HG02870 (cell line): ENCODE results near the gene NANOS3.
A peak's percentile ranks its signal among the peaks of the same experiment; 100 is the strongest.

Source experiments
- ATAC-seq: cut with Tn5 transposase; IDR thresholded peaks from one replicate; pipeline ENCODE4 v1.9.1; 2021; ENCODE audit warnings: mild to moderate bottlenecking, moderate library complexity; ENCODE audit not compliant: unreplicated experiment

NANOS3 gene

GRCh38 chr19:13882836-13883235 is 5.9 kb downstream of the NANOS3 start:
- no peak for ATAC-seq

DNA sequence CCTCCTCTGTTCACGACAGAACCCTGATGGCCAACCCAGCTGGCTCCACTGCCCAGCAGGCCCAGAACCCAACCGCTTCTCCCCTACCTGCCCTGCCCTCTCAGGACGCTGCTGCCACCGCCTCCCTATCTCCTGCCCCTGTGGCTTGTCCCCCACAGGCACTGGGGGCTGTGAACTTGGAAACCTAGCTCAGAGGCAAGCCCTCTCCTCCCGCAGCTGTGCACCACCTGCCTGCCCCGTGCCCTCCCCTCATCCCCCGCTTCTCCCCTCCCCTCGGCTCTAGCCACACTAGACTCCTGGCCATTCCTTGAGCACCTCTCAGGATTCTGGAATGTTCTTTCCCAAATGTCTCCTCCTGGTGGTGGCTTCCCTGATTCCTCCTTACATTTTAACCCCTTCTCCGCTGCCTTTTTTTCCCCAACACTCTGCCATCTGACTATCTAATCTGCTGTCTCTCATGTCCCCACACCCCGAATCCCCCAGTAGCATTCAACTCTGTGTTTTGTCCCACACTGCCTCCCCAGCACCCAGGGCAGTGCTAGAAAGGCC is 6.7 kb downstream of the NANOS3 start:
- ATAC-seq, result no peak

DNA sequence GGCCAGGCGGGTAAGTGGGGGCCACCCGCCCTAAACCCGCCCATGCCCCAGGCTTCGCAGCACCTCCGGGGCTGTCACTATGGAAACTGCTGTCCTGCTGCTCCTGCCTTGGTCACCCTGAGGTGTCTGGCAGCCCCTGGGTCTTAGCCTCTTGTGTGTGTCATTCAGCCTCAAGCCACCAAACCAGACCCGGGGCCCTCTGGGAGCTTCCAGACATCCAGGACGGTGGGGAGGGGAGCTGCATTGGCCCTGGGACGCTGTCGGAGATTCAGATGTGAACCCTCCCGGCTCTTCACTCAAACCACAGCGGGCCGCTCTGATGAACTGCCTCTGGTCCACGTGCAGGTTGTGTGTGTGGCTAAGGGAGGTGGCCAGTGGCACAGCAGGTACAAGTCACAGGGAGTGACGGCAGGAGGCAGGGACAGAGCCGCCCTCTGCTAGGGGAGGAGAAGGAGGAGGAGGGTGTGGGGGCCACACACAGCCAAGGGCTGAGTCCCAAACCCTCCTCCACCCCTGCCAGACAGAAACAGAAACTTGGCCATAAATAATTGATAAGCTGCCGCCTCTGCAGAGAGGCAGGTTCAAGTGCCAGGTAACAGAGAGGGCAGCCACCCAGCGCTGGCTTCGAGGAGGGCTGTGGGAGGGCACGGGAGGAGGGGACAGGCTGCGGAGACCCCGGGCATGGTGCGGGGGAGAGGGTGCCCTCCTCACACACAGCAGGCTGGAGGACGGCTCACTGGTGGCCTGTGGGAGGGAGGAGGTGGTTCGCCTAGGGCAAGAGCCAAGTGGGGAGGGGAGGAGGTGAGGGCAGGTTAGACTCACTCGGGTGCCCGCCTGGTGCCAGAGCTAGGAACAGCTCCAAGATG is 8.0 kb downstream of the NANOS3 start:
- ATAC-seq, result no peak

- no peak for ATAC-seq
Measured at GRCh38 chr19:13885826-13886365, 9.0 kb downstream of the NANOS3 start.

DNA sequence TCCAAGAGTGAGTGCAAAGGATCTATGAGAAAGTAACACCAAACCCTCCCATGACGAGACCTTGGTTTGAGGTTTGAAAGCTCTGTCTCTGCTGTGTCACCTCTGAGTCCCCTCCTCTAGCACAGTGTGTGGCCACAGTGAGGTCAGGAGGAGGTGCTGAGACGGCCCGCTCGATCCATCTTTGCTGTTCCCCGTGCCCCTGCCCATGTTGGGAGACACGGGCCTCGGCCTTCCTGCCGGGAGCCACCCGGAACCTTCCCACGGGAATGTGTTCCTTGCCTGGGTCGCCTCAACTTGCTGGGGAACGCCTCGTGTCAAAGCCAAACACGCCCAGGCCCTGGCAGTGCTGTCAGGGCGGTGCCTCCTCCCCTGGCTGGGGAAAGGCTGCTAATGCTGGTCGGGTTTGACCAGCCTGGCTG is 10.1 kb downstream of the NANOS3 start:
- ATAC-seq, result no peak

GRCh38 chr19:13887517-13887916 is 10.6 kb downstream of the NANOS3 start:
- no peak for ATAC-seq

GRCh38 chr19:13888281-13888680 is 11.3 kb downstream of the NANOS3 start:
- ATAC-seq, result no peak

DNA sequence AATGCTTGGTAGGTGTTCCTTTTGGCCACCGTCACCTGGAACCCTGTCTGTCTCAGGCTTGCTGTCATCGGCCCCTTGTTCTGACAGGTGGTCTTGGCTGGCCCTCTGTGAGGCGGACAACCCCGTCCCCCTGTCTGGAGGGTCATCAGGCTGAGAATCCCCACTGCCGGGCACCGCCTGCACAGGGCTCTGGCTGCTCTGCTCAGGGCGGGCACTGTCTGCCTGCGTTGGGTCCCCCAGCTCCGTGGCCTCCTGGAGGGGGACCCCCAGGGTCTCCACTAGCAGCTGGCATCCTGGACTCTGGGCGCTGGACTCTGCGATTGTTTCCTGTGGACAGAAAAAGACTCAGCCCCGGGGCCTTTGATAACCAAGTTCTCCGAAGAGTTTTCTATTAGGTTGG is 13.2 kb downstream of the NANOS3 start:
- ATAC-seq, result no peak

DNA sequence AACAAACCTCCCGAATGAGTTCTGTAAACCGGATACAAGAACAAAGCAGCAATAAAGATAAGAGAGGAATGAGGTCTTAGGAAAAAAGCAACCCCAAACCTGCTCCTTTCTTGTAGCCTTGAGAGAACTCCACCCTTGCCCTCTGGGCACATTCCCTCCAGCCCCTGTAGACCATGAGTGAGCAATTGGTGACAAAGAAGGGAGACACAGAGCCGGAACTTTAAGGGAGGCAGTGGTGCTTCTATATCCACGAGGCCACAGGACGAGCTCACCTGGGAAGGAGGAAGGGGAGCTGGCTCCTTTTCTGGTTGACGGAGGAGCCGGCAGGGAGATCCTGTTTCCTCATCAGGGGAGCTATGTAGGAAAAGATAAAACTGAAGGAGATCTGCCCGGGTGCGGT is 15.9 kb downstream of the NANOS3 start:
- no peak for ATAC-seq

DNA sequence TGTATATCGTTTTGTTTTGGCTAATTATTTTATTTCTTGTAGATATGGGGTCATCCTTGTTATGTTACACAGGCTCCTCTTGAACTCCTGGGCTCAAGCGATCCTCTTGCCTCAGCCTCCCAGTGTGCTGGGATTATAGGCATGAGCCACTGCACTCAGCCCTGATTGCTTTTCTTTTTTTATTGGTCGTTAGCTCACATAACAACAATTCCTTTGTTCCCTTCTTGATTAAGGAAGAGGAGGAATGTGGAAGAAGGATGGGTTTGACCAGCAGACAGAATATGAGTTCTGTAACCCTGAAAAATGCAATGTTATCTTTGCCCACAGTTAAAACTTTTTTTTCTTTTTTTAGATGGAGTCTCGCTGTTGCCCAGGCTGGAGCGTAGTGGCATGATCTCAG is 17.6 kb downstream of the NANOS3 start:
- ATAC-seq, result no peak

DNA sequence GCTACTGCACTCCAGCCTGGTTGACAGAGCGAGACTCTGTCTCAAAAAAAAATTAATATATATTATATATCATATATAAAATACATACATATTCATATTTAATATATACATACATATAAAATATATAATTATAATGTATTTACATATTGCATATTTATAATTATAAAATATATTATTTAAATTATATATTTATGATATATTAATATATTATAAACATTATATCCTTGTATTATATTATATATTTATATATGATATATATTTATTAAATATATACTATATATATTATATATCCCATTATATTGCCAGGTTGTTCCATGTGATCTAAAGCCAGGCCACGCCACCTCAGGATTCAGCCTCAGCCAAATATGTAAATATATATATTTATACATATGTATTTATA is 19.3 kb downstream of the NANOS3 start:
- ATAC-seq, result no peak

DNA sequence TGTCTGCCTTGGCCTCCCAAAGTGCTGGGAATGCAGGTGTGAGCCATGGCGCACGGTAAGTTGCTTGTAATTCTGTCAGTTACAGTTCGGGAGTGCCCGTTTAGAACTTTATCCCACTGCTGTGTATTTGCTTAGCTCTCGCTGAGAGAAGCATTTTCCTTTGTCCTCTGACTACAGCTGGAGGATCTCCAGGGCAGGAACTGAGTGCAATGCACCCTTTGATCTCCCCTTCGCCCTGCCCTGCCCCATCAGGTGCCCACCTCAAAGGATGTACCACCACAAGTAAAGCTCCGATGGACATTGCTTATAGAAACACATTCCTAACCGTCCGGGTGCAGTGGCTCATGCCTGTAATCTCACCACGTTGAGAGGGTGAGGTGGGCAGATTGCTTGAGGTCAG is 22.5 kb downstream of the NANOS3 start:
- ATAC-seq, result no peak

GRCh38 chr19:13899912-13900584 is 23.1 kb downstream of the NANOS3 start:
- no peak for ATAC-seq

DNA sequence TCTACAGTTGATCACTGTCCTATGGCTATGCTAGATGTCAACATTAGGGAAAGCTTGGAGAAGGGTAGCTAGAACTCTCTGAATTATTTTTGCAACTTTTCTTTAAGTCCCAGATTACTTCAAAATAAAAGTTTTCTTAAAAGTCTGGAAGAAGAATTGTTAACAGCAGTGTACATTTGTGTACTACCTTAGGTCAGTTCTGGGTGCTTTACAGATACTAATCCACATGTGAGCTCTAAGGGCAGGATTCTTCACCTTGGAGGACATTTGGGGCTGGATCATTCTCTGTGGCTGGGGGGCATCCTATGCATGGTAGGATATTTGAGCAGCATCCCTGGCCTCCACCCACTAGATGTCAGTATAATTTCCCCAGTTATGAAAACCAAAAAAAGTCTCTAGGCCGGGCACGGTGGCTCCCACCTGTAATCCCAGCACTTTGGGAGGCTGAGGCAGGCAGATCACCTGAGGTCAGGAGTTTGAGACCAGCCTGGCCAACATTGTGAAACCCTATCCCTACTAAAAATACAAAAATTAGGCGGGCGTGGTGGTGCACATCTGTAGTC is 26.1 kb downstream of the NANOS3 start:
- no peak for ATAC-seq

DNA sequence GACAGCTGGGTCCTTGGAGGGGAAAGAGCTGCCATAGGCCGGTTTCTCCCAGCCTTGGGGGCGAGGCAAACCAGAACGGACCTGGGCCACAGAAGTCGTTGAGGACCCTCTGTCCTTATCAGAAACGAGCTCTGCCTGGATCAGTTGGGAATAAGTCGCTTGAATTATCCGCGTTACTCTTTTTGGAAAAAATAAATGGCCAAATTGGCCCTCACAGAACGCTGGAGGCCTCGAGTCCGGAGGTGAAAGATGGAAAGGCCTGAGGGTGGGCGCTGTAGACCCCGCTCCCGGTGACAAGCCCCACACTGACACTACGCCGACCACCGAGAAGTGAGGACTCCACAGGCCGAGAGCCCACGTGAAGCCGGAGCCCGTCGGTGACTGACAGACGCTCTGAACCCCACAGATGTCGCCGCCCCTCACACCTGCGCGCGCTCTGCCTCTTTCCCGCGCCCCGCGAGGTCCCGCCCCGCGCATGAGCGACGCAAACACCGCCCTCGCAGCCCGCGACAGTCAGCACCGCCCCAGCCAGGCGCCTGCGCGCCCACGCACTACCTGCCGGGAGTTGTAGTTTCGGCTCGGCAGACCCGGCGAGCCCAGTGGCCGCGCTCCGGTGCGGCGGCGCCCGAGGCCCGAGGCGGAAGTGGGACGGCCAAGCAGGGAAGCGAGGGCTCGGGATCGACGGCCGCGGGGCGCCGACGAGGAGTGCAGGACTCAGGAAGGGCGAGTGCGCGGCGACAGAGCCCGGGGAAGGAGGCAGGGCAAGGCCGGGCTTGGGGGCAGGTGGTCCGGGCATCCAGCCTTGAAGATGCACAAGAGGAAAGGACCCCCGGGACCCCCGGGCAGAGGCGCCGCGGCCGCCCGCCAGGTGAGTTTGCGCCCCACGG is 28.9 kb downstream of the NANOS3 start, which contains the start of the genes BRME1 and CC2D1A:
Gene BRME1 (minus strand): TSS at position 484 of the 887 bp plus-strand sequence. CDS start 1,225 bp downstream, outside the sequence.
Gene CC2D1A (plus strand): TSS at position 568 of the 887 bp plus-strand sequence. CDS start 241 bp downstream, at position 809.
- peak; percentile 77 for ATAC-seq

GRCh38 chr19:13906521-13906904 is 29.6 kb downstream of the NANOS3 start:
- ATAC-seq, result peak; percentile 11

DNA sequence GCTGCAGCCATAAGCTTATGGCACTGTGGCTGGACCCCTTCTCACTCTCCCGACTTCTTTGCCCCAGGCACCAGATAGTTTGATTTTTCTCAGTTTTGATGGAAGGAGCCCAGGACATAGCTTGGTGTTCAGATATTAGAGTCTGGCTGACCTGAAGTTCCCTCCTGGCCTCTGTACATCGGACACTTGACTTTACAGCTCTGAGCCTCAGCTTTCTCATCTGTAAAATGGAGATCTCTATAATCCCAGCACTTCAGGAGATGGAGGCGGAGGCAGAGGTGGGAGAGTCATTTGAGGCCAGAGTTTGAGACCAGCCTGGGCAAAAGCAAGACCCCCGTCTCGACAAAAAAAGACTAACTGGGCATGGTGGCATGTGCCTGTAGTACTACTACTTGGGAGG is 30.0 kb downstream of the NANOS3 start:
- no peak for ATAC-seq

GRCh38 chr19:13908674-13909073 is 31.7 kb downstream of the NANOS3 start:
- ATAC-seq, result no peak

DNA sequence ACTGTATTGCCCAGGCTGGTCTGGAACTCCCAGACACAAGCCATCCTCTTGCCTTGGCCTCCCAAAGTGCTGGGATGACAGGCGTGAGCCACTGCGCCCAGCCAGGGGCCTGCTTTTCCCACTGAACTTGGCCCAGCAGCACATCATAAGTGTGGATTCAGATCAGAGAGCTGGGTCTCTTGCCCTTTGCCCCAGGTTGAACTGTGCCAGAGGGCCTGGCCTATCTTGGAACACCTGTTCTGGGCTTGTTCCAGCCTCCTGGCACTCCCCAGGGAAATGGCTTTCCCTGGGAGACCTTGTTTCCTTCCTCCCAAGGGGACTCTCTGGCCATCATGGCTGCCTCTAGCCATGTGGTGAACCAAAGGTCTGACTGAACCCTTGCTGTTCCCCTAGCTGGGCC is 32.5 kb downstream of the NANOS3 start:
- ATAC-seq, result no peak

GRCh38 chr19:13913352-13913751 is 36.4 kb downstream of the NANOS3 start:
- ATAC-seq, result no peak
